Right renal pelvis (tissue), 4 donors: Measurements from ENCODE around the gene TOB1. TPM values are rescaled to one million over a fixed set of nuclear protein-coding genes. Genes with fewer than 3 reads are reported as not detected.
A peak's percentile ranks its signal among the peaks of the same experiment; 100 is the strongest.
"Not testable (repeated sequence)": the region's sequence is repeated elsewhere in the genome, so short reads cannot be mapped to it uniquely, and the experiment has no call there.

Experiments used
- DNase-seq, 4 donors: peaks; one replicate each; pipeline ENCODE4 v3.0.0-alpha.2; 2013; ENCODE audit warnings: low read depth in 4 of 4, low spot score in 3 of 4, missing footprints in 1 of 4
- polyA plus RNA-seq, 4 donors: library from polyadenylated mRNA; unstranded; fragments of 120-200 nt; gene quantifications; one replicate each; pipeline ENCODE4 v1.2.1, GENCODE V29; 2013; ENCODE audit not compliant: insufficient read length in 4 of 4

TOB1 gene
- polyA plus RNA-seq, 4 donors: 36.9 to 63.5 (median 43.3) TPM

DNA sequence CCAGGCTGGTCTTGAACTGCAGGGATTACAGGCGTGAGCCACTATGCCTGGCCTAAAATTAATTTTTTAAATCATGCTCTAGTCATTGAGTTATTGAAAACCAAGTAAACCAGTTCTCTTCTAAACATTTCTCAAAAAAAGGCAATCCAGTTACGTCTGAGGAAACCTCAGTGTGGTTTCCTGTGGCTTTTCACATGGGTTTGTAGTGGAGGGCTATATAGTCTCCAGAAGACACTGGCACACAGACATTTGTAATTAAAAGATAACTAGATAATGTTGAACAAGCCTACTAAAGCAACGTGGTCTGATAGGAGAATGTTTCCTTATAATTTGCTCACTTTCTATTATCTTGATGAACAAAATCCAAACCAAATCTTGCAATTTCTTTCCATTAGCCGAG lies 5.2 kb upstream of the TOB1 start:
- DNase-seq: no peak

DNA sequence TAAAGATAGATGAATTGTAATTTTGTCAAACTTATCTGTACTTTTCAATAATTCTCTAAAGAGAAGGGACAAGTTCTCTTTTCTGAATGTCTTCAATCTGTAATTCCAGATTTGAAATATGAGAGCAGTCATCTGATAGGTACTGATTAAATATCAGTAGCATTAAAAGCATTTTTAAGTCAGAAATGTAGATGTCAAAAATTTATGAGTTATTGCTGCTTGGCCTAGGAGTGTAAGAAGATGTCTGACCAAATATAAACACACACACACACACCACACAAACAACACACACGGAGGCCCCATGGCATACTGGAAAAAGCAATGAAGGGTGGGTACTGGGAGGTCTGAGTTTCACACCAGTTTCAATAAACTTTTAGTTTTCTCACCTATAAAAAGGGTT lies 2.4 kb upstream of the TOB1 start:
- DNase-seq: no peak

DNA sequence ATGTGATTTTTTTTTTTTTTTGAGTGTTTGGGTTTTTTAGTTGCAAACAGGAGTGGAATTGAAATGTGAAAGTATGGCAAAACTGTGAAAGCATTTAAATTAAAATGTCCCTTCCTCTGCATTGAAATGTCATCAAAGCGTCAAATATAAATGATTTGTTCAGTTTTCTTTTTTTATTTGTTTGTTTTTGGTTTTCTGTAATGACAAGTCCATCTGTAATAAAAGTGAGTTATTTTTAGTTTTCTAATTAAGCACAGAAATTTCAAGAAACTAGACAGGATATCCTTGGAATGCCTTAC lies 1.9 kb upstream of the TOB1 start:
- DNase-seq: no peak

DNA sequence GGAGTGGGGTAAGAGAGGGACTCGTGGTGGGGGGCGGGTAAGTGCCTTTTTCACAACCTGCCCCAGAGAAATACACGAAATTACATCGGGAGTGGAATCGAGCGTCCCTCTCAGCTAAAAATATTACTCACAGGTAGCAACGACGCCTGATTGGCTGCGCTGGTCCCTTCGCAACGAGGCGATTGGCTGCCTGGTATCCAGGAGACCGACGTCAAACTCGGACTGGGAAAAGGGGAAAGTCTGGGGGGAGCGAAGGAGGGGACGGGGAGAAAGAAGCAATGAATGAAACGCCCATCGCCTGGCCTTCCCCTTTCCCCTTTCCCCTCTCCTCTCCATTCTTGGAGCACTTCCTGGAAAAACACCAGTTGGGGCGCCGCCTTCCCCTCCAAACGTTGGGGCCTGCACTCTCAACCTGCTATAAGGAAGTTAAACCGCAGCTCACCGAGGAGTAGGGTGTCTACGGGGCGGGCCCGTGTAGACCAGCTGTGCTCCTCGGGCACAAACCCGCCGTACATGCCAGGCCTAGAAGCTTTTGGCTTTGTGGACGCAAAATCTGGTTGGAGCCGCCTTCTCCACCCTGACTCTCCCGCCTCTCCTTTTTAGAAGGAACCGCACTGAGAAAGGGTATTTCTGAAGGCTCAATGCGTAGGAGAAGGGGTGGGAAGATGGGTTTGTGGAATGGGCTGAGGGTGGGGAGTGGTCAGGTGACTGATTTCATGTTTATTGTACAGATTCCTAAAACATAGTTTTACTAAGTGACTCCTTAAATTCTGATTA lies 1.4 kb upstream of the TOB1 start:
- peak; percentile 88 to 95 (median 93) for DNase-seq

DNA sequence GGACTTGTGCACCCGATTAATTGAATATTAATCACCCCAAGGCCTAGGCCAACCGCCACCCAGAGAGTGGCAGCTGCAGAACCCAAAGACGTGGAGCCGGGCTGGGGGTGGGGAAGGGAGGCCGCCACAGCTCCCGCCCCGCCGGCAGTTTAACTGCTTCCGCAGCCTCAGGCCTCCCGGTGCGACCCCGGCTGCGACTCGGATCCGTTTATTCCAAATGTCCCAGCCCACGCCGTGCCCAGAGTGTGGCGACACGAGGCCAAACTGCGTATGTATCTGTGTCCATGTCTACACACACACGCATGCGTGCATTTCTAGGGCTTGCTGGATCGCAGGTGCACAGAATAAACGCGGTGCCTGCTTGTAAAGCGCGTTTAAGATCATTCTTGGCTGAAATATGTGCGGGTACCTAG lies 802 bp upstream of the TOB1 start:
- DNase-seq: peak in 2 of 4 donors; percentile 36 to 75

DNA sequence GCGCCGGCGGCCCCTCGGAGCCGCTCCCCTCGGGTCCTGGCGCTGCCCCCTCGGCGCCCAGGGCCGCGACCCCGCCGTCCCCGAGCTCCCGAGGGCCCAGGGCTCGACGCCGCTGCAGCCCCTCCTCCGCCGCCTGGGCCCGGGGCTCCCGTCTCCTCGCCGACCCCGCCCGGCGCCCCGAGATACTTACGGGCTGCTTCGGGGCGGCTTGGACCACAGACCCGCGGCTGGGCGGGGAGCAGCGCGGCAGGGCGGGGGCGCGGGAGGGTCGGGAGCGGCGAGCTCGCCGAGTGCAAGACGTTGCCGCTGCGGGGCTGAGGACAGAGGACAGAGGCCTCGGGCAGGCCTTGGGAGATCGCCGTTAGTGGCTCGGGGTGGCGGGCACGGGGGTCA lies 290 bp downstream of the TOB1 start:
- no peak for DNase-seq

DNA sequence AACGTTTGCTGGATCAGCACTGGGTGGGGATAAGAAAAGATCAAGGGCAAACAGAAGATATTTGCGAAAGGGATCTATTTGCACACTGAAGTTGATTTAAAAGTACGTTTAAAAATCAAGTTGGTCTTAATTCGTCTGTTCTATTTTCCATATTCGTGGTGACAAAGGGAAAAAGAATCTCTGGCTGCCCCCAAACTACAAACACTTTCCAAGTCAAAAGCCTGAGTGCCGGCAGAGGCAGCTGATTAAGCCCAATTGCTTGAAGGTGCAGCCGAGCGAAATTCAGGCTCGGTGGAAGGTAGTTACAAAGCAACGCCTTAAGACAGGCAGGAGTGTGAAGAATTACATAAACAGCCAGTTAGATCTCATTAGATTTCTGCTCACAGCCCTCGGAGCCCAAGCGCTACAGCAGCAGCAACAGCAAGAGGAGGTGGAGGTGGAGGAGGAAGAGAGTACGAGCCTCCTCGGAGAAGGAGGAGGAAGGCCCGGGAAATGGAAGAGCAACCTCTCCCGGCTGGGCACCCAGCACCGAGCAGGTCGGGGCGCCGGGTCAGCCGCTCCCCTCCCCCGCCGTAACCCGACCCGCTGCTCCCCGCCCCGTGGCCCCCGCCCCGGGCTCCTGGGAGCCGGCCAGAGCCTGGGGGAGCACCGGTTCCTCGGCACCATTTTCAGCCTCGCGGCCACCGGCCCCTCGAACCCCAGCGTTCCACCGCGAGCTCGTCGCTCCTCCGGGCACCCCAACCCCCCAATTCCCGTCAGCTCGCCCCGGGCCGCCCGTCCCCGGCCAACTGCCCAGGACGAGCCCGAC lies 890 bp downstream of the TOB1 start:
- DNase-seq: peak in 2 of 4 donors; percentile 24 to 33

DNA sequence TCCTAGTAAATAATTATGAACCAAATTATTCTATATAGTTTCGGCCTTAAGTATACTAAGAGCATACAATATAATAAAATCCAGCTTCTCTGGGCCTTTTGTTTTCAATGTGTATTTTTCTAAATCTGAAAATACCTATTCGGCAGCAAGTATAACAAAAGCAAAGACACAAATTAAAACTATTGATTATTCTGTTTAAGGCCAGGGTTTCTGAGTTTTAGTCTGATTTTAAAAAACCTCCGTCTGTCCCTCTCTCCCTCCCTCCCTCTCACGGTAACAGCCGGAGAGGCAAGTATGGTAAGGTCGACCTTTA lies 1.5 kb downstream of the TOB1 start:
- DNase-seq: no peak

DNA sequence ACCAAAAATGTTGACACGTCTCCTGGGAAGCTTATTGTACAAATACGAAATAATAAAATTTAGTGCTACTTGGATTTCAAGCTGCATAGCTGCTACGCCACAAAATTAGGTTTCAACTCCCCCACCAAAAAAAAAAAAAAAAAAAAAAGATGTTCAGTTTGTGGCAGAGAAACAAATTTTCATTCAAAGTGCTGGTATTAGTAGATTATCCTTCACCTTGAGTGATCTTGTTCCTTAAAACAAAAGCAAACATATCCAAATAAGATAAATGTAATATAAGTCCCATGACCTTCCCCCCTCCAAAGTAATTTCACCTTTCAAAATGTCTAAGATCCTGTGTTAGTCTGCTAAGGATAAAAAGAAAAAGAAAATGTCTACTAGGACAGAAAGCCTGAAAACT lies 2.2 kb downstream of the TOB1 start:
- DNase-seq: no peak

DNA sequence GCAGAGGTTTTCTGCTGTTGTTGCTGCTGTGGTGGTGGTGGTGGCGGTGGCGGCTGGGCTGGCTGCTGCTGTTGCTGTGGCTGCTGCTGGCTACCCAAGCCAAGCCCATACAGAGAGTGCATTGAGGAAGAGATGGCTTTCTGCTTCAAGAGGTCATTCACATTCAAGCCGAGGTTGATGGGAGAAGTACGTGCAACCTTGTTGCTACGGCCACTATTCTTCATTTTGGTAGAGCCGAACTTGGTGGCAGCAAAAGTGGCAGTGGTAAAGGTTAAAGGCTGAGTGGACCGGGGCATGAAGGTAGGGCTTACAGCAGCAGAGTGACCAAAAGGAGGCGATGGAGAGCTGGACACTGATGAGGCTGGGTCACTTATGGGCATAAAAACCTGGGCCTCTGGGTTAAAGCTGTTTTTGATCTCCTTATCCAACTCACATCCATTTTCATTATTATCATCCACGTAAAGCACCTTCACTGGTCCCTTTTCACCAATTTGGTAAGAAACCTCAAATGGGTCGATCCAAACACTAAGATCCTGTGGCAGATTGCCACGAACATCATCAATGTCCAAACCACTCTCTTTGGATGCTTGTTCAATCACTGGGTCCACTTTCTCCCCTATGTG lies 2.8 kb downstream of the TOB1 start:
- DNase-seq: peak in 1 of 4 donors; percentile 22

DNA sequence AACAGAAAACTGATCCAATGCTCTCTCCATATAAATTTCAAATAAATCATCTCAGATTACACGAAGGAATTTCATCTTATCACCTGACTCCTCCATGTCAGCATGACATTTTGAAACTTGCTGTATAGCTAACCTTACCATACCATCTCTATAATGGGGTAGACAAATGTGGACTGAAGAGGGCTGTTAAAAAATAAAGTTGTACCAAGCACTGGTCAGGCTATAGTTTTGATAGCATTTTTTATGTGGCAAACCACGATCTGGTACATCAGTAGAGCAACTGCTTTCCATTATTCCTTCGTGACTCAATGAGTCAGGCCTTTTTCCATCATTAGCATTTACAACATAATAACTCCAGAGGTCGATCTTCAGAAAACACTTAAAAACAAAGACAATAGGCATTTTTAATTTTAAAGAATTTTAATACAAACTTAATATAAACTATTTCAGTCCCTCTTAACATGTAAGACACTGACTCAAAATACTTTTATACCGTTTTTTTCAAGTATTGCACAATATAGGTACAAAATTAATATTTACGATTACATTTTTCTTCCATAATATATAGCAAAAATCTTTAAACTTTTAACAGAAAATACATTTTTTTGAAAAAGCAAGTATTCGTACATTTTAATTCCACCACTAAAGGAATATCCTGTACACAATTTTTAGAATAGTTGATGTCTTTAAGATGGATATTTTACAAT lies 4.2 kb downstream of the TOB1 start:
- DNase-seq: no peak

DNA sequence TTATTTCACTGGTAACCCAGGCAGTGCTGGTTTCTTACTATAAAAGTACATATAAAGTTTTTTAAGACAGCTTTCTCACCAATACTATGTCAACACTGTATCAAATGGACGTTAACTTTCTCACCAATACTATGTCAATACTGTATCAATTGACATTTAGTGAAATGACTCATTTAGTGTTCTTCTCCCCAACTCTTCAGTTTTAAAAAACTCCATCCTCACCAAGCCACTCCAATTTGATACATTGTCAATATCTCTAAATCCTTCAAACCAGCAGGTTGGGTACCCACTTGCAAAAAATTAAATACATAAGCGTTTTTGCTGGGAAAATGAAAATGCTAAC lies 4.8 kb downstream of the TOB1 start:
- no peak for DNase-seq

DNA sequence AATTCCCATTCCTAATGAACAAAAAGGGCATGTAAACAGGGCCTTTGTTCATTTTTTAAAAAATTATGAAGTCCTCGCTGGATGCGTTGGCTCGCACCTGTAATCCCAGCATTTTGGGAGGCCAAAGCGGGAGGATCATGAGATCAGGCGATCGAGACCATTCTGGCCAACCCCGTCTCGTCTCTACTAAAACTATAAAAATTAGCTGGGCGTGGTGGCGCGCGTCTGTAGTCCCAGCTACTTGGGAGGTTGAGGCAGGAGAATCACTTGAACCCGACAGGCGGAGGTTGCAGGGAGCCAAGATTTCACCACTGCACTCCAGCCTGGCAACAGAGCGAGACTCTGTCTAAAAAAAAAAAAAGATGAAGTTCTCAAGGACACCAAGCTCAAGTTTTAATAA lies 6.4 kb downstream of the TOB1 start:
- not testable (repeated sequence) for DNase-seq

DNA sequence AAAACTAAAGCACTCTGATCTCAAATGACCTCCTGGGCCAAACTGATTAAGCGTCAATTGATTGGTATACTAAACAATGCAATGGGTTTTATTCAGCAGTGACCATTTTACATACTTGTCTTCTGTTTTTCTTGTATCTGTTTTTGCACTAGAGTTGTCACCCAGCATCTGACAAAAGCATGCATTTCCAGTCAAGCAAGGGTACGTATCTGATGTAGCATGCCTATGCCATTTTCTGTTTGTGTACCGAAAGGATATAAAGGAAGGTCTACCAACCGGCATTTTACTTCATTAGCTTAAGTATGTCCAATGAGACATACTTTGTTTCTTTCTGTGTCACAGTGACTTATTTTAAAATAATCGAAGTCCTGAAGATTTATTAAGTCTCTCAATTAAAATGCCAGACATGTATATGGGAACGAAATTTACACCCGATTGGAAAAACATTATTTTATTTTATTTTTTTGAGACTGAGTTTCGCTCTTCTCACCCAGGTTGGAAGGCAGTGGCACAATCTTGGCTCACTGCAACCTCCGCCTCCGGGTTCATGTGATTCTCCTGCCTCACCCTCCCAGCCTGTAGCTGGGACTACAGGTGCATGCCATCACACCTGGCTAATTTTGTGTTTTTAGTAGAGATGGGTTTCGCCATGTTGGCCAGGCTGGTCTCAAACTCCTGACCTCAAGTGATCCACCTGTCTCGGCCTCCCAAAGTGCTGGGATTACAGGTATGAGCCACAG lies 7.5 kb downstream of the TOB1 start:
- DNase-seq: no peak

DNA sequence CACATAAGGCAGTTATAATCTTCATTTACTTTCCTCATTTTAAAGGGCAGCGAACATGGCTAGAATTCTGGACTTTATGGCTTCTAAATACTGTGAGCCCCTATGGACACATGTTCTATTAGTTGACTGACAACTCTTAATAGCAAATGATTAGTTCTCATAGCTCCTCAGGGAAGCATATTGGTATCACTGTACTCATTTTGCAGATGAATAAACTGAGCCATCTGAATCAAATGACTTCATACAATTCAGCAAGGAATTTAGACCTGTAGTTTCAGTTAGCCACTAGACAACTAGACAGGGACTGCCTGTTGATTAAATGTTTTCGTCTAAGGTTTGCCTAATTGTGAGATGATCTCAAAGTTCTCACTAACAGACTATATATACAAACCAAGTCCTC lies 9.7 kb downstream of the TOB1 start:
- no peak for DNase-seq

DNA sequence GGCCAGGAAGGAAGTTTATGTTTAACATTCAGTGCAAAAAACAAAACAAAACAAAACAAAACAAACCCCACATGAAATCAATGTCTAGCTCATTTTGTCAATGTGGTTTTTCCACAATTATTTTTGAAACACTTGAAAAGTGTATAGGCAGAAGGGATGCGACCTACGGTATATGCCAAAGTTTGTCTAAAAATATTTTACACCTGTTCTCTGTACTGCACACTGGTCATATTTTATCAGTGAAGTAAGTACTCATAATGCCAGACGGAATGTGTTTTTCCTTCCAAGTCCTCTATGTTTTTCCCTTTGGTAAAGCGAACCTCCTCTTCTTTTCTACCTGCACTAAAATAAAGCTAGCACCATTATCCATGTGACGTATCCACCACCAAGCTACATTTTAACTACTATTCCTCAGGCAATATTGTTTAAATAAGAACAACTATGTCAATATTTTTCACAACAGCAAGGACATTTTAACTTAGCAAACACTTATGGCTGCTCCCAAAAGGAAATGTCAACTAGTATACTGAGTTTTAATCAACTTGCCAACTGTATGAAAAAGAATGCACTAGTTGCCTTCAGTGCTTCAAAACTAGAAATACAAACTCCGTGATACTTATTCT lies 10.3 kb downstream of the TOB1 start:
- DNase-seq: no peak

DNA sequence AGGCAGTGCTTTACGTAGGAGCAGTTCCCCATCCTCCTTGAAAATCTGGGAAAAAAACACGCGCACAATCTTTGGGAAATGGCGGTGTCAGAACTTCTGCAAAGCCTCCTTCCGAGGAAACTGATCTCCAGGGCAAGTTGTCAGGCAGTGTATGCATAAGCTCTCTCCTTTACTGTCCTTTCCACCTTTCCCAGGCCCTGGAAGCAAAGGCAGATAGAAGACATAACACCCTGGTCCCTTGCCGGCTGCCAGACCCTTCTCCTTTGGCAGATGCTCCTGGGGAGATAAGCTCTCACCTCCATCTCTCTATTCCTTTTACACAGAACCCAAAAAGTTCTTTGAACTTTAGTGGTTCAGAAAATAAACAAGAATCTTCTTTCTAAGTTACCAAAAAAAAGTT lies 12.4 kb downstream of the TOB1 start:
- DNase-seq: no peak

DNA sequence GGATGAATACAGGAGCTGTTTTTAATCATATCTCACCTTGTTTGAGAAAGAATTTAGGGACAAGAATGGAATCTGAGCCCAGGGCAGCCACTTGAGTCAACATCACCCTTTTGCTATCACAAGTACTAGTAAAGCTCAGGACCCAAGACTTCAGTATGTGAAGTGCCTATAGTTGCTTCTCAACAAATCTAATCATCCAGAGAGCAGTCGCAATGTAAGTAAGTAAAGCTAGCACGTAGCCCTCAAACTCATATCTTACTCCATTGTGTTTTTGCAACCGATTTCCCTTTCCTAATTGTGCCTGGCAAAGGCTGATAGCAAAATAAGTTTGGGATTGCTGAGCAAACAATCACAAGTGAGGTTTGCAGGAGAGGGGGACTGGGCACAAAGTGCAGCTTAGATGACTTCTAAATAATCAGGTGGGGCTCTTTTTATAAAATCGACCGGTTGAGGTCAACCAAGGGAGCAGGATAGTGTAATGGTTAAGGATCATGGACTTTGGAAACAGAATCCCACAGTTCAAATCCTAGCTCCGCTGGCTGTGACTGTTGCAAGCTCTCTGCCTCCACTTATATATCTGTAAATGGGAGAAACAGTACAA lies 13.0 kb downstream of the TOB1 start:
- no peak for DNase-seq

DNA sequence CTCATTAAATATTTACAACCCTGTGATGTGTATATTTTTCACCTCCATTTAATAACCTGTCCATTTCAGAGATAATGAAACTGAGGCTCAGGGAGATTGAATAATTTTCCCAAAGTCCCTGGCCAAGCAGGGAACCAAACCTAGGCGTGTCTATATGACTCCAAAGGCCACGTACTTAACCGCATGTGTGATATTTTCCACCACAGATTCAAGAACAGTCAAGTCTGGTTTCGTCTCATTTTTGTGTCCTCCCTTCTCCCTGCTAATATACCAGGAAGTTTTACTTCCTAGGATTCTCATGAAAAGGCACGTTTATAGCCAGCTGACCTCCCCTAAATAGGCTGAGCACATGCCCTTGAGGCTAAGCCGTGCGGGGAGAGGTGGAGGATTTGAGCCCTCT lies 15.5 kb downstream of the TOB1 start:
- no peak for DNase-seq

DNA sequence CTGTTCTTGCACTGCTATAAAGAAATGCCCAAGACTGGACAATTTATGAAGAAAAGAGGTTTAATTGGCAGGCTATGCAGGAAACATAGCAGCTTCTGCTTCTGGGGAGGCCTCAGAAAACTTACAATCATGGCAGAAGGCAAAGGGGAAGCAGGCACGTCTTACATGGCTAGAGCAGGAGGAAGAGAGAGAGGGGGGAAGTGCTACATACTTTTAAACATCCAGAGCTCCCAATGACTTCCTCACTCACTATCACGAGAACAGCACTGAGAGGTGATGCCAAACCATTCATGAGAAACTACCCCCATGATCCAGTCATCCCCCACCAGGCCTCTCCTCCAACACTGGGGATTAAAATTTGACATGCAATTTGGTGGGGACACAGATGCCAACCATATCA lies 17.4 kb downstream of the TOB1 start:
- DNase-seq: no peak
